Measurements from ENCODE around the gene PECR. TPM values are rescaled to one million over a fixed set of nuclear protein-coding genes. Genes with fewer than 3 reads are reported as not detected.

PECR gene
- total and polyA plus RNA-seq, 2 of the 13 experiments (the other 11 are each of a cell fraction or from before 2014, with no cell fraction given) = 151 to 153 TPM

- peak; percentile 98; the same call in 1 of the 2 replicates for TF ChIP-seq ZZZ3 (CRISPR knock-in tag; IDR thresholded peaks at IDR 0.05; ENCODE audit: borderline replicate concordance)
- no peak for TF ChIP-seq ZNF496 (CRISPR knock-in tag; IDR thresholded peaks at IDR 0.05; ENCODE audit: insufficient replicate concordance)
- peak; percentile 52; the same call in 1 of the 2 replicates for TF ChIP-seq DNMT3B (CRISPR knock-in tag; conservative IDR thresholded peaks at IDR 0.05)
- peak; percentile 76; the same call in 1 of the 2 replicates for TF ChIP-seq MIER2 (CRISPR knock-in tag; IDR thresholded peaks at IDR 0.05)
- TF ChIP-seq PREB (CRISPR knock-in tag; IDR thresholded peaks at IDR 0.05) = no peak; the same call in 1 of the 2 replicates
- TF ChIP-seq GMEB1 (CRISPR knock-in tag; IDR thresholded peaks at IDR 0.05; ENCODE audit: borderline replicate concordance) = peak; percentile 85
- no peak; the same call in 1 of the 2 replicates for TF ChIP-seq FOXM1 (CRISPR knock-in tag; IDR thresholded peaks at IDR 0.05)
- TF ChIP-seq BCL6 (CRISPR knock-in tag; IDR thresholded peaks at IDR 0.05) = peak; percentile 59; the same call in 1 of the 2 replicates
- TF ChIP-seq KMT2A (CRISPR knock-in tag; IDR thresholded peaks at IDR 0.05) = peak; percentile 95
- TF ChIP-seq ARHGAP35 (CRISPR knock-in tag; IDR thresholded peaks at IDR 0.05; ENCODE audit: borderline replicate concordance) = no peak; the same call in 1 of the 2 replicates
- peak; percentile 96 for TF ChIP-seq ZNF546 (CRISPR knock-in tag; conservative IDR thresholded peaks at IDR 0.05)
- TF ChIP-seq ZSCAN9 (CRISPR knock-in tag; IDR thresholded peaks at IDR 0.05; ENCODE audit: borderline replicate concordance) = peak; percentile 97
- TF ChIP-seq ZNF441 (CRISPR knock-in tag; IDR thresholded peaks at IDR 0.05; ENCODE audit: borderline replicate concordance) = peak; percentile 90
- TF ChIP-seq ZNF160 (CRISPR knock-in tag; IDR thresholded peaks at IDR 0.05) = peak; percentile 81
- TF ChIP-seq PBX3 (CRISPR knock-in tag; IDR thresholded peaks at IDR 0.05; ENCODE audit: borderline replicate concordance) = no peak
- TF ChIP-seq ZNF710 (CRISPR knock-in tag; IDR thresholded peaks at IDR 0.05; ENCODE audit: borderline replicate concordance) = peak; percentile 67; the same call in 1 of the 2 replicates
- TF ChIP-seq DMAP1 (CRISPR knock-in tag; IDR thresholded peaks at IDR 0.05) = peak; percentile 98
- TF ChIP-seq ATRX (CRISPR knock-in tag; IDR thresholded peaks at IDR 0.05; ENCODE audit: borderline replicate concordance) = no peak
- peak; percentile 94 for TF ChIP-seq KMT2B (CRISPR knock-in tag; IDR thresholded peaks at IDR 0.05)
- peak; percentile 78 for TF ChIP-seq SMAD9 (CRISPR knock-in tag; IDR thresholded peaks at IDR 0.05)
- TF ChIP-seq GRHL1 (CRISPR knock-in tag; conservative IDR thresholded peaks at IDR 0.05) = no peak
Observed at GRCh38 chr2:216108967-216109921, 27.6 kb upstream of the PECR start, which contains the start of gene XRCC5 (continued).
